CD4-positive, alpha-beta T cell (primary cell): ENCODE results near the gene ROCK2. TPM values are rescaled to one million over a fixed set of nuclear protein-coding genes. Genes with fewer than 3 reads are reported as not detected.

Source experiments
- ATAC-seq: fragments of 200-7000 bp; cut with Tn5 transposase; one replicate; pipeline ENCODE4 v1.10.0; 2022; ENCODE audit warnings: mild to moderate bottlenecking; ENCODE audit not compliant: poor library complexity
- CTCF ChIA-PET: fragments of 350-600 bp; sonication (Branson Sonifier 250); formaldehyde crosslinking; loops from one replicate; lab custom pipeline; 2021; ENCODE audit warnings: antibody characterized with exemption, inconsistent platforms; lab: Charles Lee
- POLR2A ChIA-PET: fragments of 350-600 bp; sonication (Branson Sonifier 250); formaldehyde crosslinking; loops from one replicate; lab custom pipeline; 2021; ENCODE audit warnings: antibody characterized with exemption, inconsistent platforms; lab: Charles Lee
- DNase-seq, 14 experiments: peaks; one replicate each; pipeline ENCODE4 v3.0.0-alpha.2; 2013 to 2020; ENCODE audit warnings: mixed read lengths in 2 of 14
- H3K27ac ChIP-seq, 2 donors: one replicate each; pipeline versions ENCODE4 v1.5.1 to v1.7.0; 2013; ENCODE audit warnings: low read length in 2 of 2, low read depth in 1 of 2, mild to moderate bottlenecking in 1 of 2
- H3K27me3 ChIP-seq, 2 experiments: 1 replicate in 1 of 2; 2 replicates in 1 of 2; pipeline versions ENCODE4 v1.6.1 to v1.7.0; 2013; ENCODE audit warnings: low read length in 2 of 2, control low read depth in 1 of 2, mild to moderate bottlenecking in 1 of 2, moderate library complexity in 1 of 2; ENCODE audit not compliant: insufficient read depth in 2 of 2, control insufficient read depth in 1 of 2
- H3K36me3 ChIP-seq: one replicate; pipeline ENCODE4 v1.6.1; 2013; ENCODE audit warnings: low read length, control low read depth; ENCODE audit not compliant: insufficient read depth
- H3K4me1 ChIP-seq: one replicate; pipeline ENCODE4 v1.6.1; 2013; ENCODE audit warnings: low read length, control low read depth; ENCODE audit not compliant: insufficient read depth
- H3K4me3 ChIP-seq: one replicate; pipeline ENCODE4 v1.5.1; 2013; ENCODE audit warnings: mild to moderate bottlenecking, low read length, moderate library complexity
- H3K9me3 ChIP-seq, 2 experiments: 1 replicate in 1 of 2; 2 replicates in 1 of 2; pipeline versions ENCODE4 v1.6.1 to v1.7.0; 2013; ENCODE audit warnings: low read length in 2 of 2, mild to moderate bottlenecking in 2 of 2, control low read depth in 1 of 2, moderate library complexity in 1 of 2; ENCODE audit not compliant: control insufficient read depth in 1 of 2, insufficient read depth in 1 of 2
- H3K27ac Mint-ChIP-seq: one replicate; pipeline ENCODE4 v1.8.0; 2020; ENCODE audit warnings: mixed read lengths
- H3K27me3 Mint-ChIP-seq: one replicate; pipeline ENCODE4 v1.8.0; 2021; ENCODE audit warnings: mixed read lengths
- H3K36me3 Mint-ChIP-seq: one replicate; pipeline ENCODE4 v1.8.0; 2021; ENCODE audit warnings: low read depth, mixed read lengths
- H3K4me1 Mint-ChIP-seq: one replicate; pipeline ENCODE4 v1.8.0; 2021; ENCODE audit warnings: low read depth, mixed read lengths
- H3K4me3 Mint-ChIP-seq: one replicate; pipeline ENCODE4 v1.8.0; 2020; ENCODE audit warnings: mild to moderate bottlenecking, mixed read lengths
- H3K9me3 Mint-ChIP-seq: one replicate; pipeline ENCODE4 v1.8.0; 2020; ENCODE audit warnings: mixed read lengths
- CTCF ChIP-seq: fragments of 200-600 bp; IDR thresholded peaks from one replicate; pipeline ENCODE4 v1.8.0; 2022; ENCODE audit warnings: antibody characterized with exemption, mild to moderate bottlenecking
- intact Hi-C, 2 experiments: fragments of 100-400 bp; cut with DNase I in 1 of 2; cut with micrococcal nuclease in 1 of 2; formaldehyde crosslinking; loops; one replicate each; pipeline versions ENCODE4 v1.15.1 to v1.9.0; 2023 to 2025; cut with DNase I, micrococcal nuclease
- total RNA-seq, 174 experiments: library from RNA in 2 of 174; stranded (reverse) in 2 of 174; gene quantifications; one replicate each; pipeline ENCODE4 v1.2.3 and lab custom pipeline; 2021 to 2026

ROCK2 gene
- total RNA-seq, 2 experiments from 2014 or later = 6.9 to 9.4 TPM

- DNase-seq (no peak), ATAC-seq (no peak)
- no peak for TF ChIP-seq CTCF
- intact Hi-C loops = no loop called here
- Mint-ChIP-seq H3K27ac (no peak overlapping the region), H3K36me3 (no peaks in the 10 kb centered on the region), H3K4me3 (no peak overlapping the region), H3K9me3 (no peaks in the 10 kb centered on the region), H3K4me1 (peaks cover 42% of the 10 kb centered on the region), H3K27me3 (no peaks in the 10 kb centered on the region)
- H3K4me3 ChIP-seq = no peak overlapping the region
- no peaks in the 10 kb centered on the region for H3K9me3 ChIP-seq
- CTCF ChIA-PET = no interaction called here
- no peak overlapping the region for H3K27ac ChIP-seq
- POLR2A ChIA-PET = no interaction called here
- no peaks in the 10 kb centered on the region for H3K27me3 ChIP-seq
- no peaks in the 10 kb centered on the region for H3K4me1 ChIP-seq
- H3K36me3 ChIP-seq = no peaks in the 10 kb centered on the region
These were observed 48.0 kb downstream of the ROCK2 start for GRCh38 chr2:11296401-11296800.

- H3K36me3 ChIP-seq = no peaks in the 10 kb centered on the region
- intact Hi-C loops = no loop called here
- H3K27ac ChIP-seq = no peak overlapping the region
- Mint-ChIP-seq H3K4me1 (peaks cover 44% of the 10 kb centered on the region), H3K27me3 (no peaks in the 10 kb centered on the region), H3K9me3 (no peaks in the 10 kb centered on the region), H3K36me3 (no peaks in the 10 kb centered on the region), H3K27ac (no peak overlapping the region), H3K4me3 (no peak overlapping the region)
- ChIA-PET POLR2A (no interaction called here), CTCF (interaction anchor here (1.1 kb wide), 1 partner anchor 13 kb away, joined by 3 read pairs; no protein-coding TSS in a partner anchor)
- H3K9me3 ChIP-seq = no peaks in the 10 kb centered on the region
- H3K27me3 ChIP-seq = no peaks in the 10 kb centered on the region
- DNase-seq (peak in 1 of 14 experiments; percentile 5), ATAC-seq (no peak)
- H3K4me1 ChIP-seq = no peaks in the 10 kb centered on the region
- no peak overlapping the region for H3K4me3 ChIP-seq
- no peak for TF ChIP-seq CTCF
These were observed 51.8 kb downstream of the ROCK2 start for GRCh38 chr2:11292464-11293255.

GRCh38 chr2:11290713-11291112 lies 53.7 kb downstream of the ROCK2 start:
- TF ChIP-seq CTCF = no peak
- peaks cover 39% of the 10 kb centered on the region for H3K4me1 Mint-ChIP-seq
- intact Hi-C loops = no loop called here

More at GRCh38 chr2:11290713-11291112, 53.7 kb downstream of the ROCK2 start:
- H3K9me3 ChIP-seq = no peaks in the 10 kb centered on the region
- no peaks in the 10 kb centered on the region for H3K36me3 ChIP-seq
- no peak overlapping the region for H3K27ac ChIP-seq
- H3K27me3 Mint-ChIP-seq = no peaks in the 10 kb centered on the region
- no peak overlapping the region for H3K4me3 Mint-ChIP-seq
- H3K4me3 ChIP-seq = no peak overlapping the region
- CTCF ChIA-PET = interaction anchor here (0.5 kb wide), 1 partner anchor 111 kb away, joined by 3 read pairs; no protein-coding TSS in a partner anchor
- no peaks in the 10 kb centered on the region for H3K27me3 ChIP-seq
- no peaks in the 10 kb centered on the region for H3K4me1 ChIP-seq
- no peak for ATAC-seq
- peaks cover 7% of the 10 kb centered on the region for H3K36me3 Mint-ChIP-seq
- no peaks in the 10 kb centered on the region for H3K9me3 Mint-ChIP-seq
- no peak for DNase-seq
- POLR2A ChIA-PET = no interaction called here
- no peak overlapping the region for H3K27ac Mint-ChIP-seq
